H9 (cell line): Measurements from ENCODE around the gene PRKD3. TPM values are rescaled to one million over a fixed set of nuclear protein-coding genes. Genes with fewer than 3 reads are reported as not detected.

Experiments used
- DNase-seq: peaks from one replicate; pipeline ENCODE4 v3.0.0-alpha.2; 2017
- H2AFZ ChIP-seq: one replicate; pipeline ENCODE4 v1.6.1; 2013; ENCODE audit warnings: mild to moderate bottlenecking, low read length, control low read depth, moderate library complexity
- H2AK5ac ChIP-seq: 2 replicates; pipeline ENCODE4 v1.6.1; 2013; ENCODE audit warnings: low read length, control low read depth, mixed read lengths; ENCODE audit not compliant: insufficient read length
- H2BK120ac ChIP-seq: one replicate; pipeline ENCODE4 v1.6.1; 2013; ENCODE audit warnings: low read depth, mild to moderate bottlenecking, low read length, control low read depth, inconsistent platforms; ENCODE audit not compliant: poor library complexity, severe bottlenecking
- H2BK12ac ChIP-seq: 2 replicates; pipeline ENCODE4 v1.6.1; 2013; ENCODE audit warnings: low read length, control low read depth, mixed read lengths, low read depth; ENCODE audit not compliant: insufficient read length
- H2BK15ac ChIP-seq: 2 replicates; pipeline ENCODE4 v1.6.1; 2013; ENCODE audit warnings: low read depth, low read length, control low read depth
- H2BK20ac ChIP-seq: one replicate; pipeline ENCODE4 v1.6.1; 2013; ENCODE audit warnings: low read depth, mild to moderate bottlenecking, low read length, control low read depth, inconsistent platforms; ENCODE audit not compliant: poor library complexity, severe bottlenecking
- H2BK5ac ChIP-seq: 2 replicates; pipeline ENCODE4 v1.6.1; 2013; ENCODE audit warnings: low read length, control low read depth, mixed read lengths; ENCODE audit not compliant: insufficient read length
- H3K14ac ChIP-seq: 2 replicates; pipeline ENCODE4 v1.6.1; 2013; ENCODE audit warnings: low read length, control low read depth; ENCODE audit not compliant: insufficient read depth
- H3K18ac ChIP-seq: 2 replicates; pipeline ENCODE4 v1.6.1; 2013; ENCODE audit warnings: low read depth, mild to moderate bottlenecking, mixed read lengths, low read length, control low read depth; ENCODE audit not compliant: insufficient read length
- H3K23ac ChIP-seq: 2 replicates; pipeline ENCODE4 v1.6.1; 2013; ENCODE audit warnings: low read length, control low read depth, mixed read lengths, low read depth; ENCODE audit not compliant: insufficient read length
- H3K23me2 ChIP-seq: 2 replicates; pipeline ENCODE4 v1.6.1; 2013; ENCODE audit warnings: low read depth, mild to moderate bottlenecking, mixed read lengths, low read length, control low read depth; ENCODE audit not compliant: insufficient read length, poor library complexity, severe bottlenecking
- H3K27ac ChIP-seq: 2 replicates; pipeline ENCODE4 v1.5.1; 2013; ENCODE audit warnings: low read length, control low read depth, mixed read lengths, low read depth; ENCODE audit not compliant: insufficient read length
- H3K27me3 ChIP-seq: 2 replicates; pipeline ENCODE4 v1.6.1; 2013; ENCODE audit warnings: low read length, control low read depth, inconsistent platforms; ENCODE audit not compliant: insufficient read depth
- H3K4ac ChIP-seq: 2 replicates; pipeline ENCODE4 v1.6.1; 2013; ENCODE audit warnings: low read depth, mild to moderate bottlenecking, control low read depth, inconsistent platforms, low read length, moderate library complexity
- H3K4me1 ChIP-seq: 2 replicates; pipeline ENCODE4 v1.6.1; 2013; ENCODE audit warnings: low read length, control low read depth, inconsistent platforms; ENCODE audit not compliant: insufficient read depth
- H3K4me2 ChIP-seq: 2 replicates; pipeline ENCODE4 v1.6.1; 2013; ENCODE audit warnings: low read length, control low read depth, mixed read lengths; ENCODE audit not compliant: insufficient read length, insufficient read depth
- H3K56ac ChIP-seq: 2 replicates; pipeline ENCODE4 v1.6.1; 2013; ENCODE audit warnings: low read depth, mild to moderate bottlenecking, mixed read lengths, low read length, control low read depth; ENCODE audit not compliant: insufficient read length
- H3K79me1 ChIP-seq: 2 replicates; pipeline ENCODE4 v1.6.1; 2013; ENCODE audit warnings: low read depth, mild to moderate bottlenecking, moderate library complexity, low read length, control low read depth, inconsistent platforms; ENCODE audit not compliant: insufficient read depth, poor library complexity, severe bottlenecking
- H3K79me2 ChIP-seq: 2 replicates; pipeline ENCODE4 v1.6.1; 2013; ENCODE audit warnings: low read length, control low read depth, inconsistent platforms; ENCODE audit not compliant: insufficient read depth
- H3K9ac ChIP-seq: 2 replicates; pipeline ENCODE4 v1.6.1; 2013; ENCODE audit warnings: low read length, control low read depth, mixed read lengths; ENCODE audit not compliant: insufficient read length; ENCODE audit errors: extremely low read depth
- H3K9me3 ChIP-seq: one replicate; pipeline ENCODE4 v1.6.1; 2013; ENCODE audit warnings: low read depth, low read length, inconsistent platforms; ENCODE audit not compliant: control insufficient read depth
- H3T11ph ChIP-seq: one replicate; pipeline ENCODE4 v1.6.1; 2013; ENCODE audit warnings: mild to moderate bottlenecking, low read length, control low read depth, inconsistent platforms
- H4K20me1 ChIP-seq: one replicate; pipeline ENCODE4 v1.6.1; 2013; ENCODE audit not compliant: control insufficient read depth, insufficient read length, insufficient read depth
- H4K5ac ChIP-seq: 2 replicates; pipeline ENCODE4 v1.6.1; 2013; ENCODE audit warnings: low read depth, mild to moderate bottlenecking, mixed read lengths, low read length, control low read depth; ENCODE audit not compliant: insufficient read length
- H4K8ac ChIP-seq: replicated peaks from 2 replicates; pipeline ENCODE4 v1.6.1; 2013; ENCODE audit warnings: low read length, control low read depth, mixed read lengths, low read depth; ENCODE audit not compliant: insufficient read length
- H4K91ac ChIP-seq: 2 replicates; pipeline ENCODE4 v1.6.1; 2013; ENCODE audit warnings: low read depth, mild to moderate bottlenecking, moderate library complexity, mixed read lengths, low read length, control low read depth; ENCODE audit not compliant: insufficient read length
- H3K27ac Mint-ChIP-seq, 3 experiments: 2 replicates in 2 of 3; 3 replicates in 1 of 3; pipeline ENCODE4 v1.8.0; 2020 to 2021; ENCODE audit warnings: mixed read lengths in 3 of 3, mild to moderate bottlenecking in 1 of 3, moderate library complexity in 1 of 3
- H3K27me3 Mint-ChIP-seq: 2 replicates; pipeline ENCODE4 v1.8.0; 2021; ENCODE audit warnings: low read depth, mild to moderate bottlenecking, moderate library complexity, mixed read lengths
- H3K36me3 Mint-ChIP-seq, 3 experiments: 2 replicates in 2 of 3; 3 replicates in 1 of 3; pipeline ENCODE4 v1.8.0; 2020 to 2021; ENCODE audit warnings: low read depth in 3 of 3, mixed read lengths in 3 of 3; ENCODE audit not compliant: insufficient read depth in 1 of 3
- H3K4me1 Mint-ChIP-seq, 2 experiments: 2 replicates each; pipeline ENCODE4 v1.8.0; 2020; ENCODE audit warnings: mixed read lengths in 2 of 2
- H3K4me3 Mint-ChIP-seq, 2 experiments: 2 replicates in 1 of 2; 3 replicates in 1 of 2; pipeline ENCODE4 v1.8.0; 2020 to 2021; ENCODE audit warnings: mild to moderate bottlenecking in 2 of 2, mixed read lengths in 2 of 2, moderate library complexity in 1 of 2
- H3K9me3 Mint-ChIP-seq, 2 experiments: 2 replicates in 1 of 2; 3 replicates in 1 of 2; pipeline ENCODE4 v1.8.0; 2020; ENCODE audit warnings: mild to moderate bottlenecking in 2 of 2, mixed read lengths in 2 of 2, moderate library complexity in 1 of 2
- CTCF ChIP-seq: fragments of 200-600 bp; sonication (generic); conservative IDR thresholded peaks from 3 replicates; pipeline ENCODE4 v1.8.0; 2021; ENCODE audit warnings: antibody characterized with exemption, mild to moderate bottlenecking
- WGBS: extraction: QIAGEN DNeasy Blood & Tissue Kit; methylation state at CpG from one replicate; pipeline ENCODE4 v1.1.7; 2013; ENCODE audit warnings: missing lambda C conversion rate, low lambda C conversion rate, mixed read lengths; ENCODE audit not compliant: insufficient read length; ENCODE audit errors: extremely low coverage; 5-methylcytosine and 5-hydroxymethylcytosine counted together
- total RNA-seq: library from RNA; stranded (reverse); gene quantifications from 2 replicates; pipeline ENCODE4 v1.2.1, GENCODE V29; 2021

PRKD3 gene
- total RNA-seq, 1 experiment from 2014 or later = 63.3 TPM

GRCh38 chr2:37343537-37344434, 19.2 kb upstream of the PRKD3 start:
- no peak overlapping the region for H2AFZ ChIP-seq
- H3K23ac ChIP-seq = no peak overlapping the region
- H3K27ac Mint-ChIP-seq = no peak overlapping the region

More at GRCh38 chr2:37343537-37344434, 19.2 kb upstream of the PRKD3 start:
- no peak overlapping the region for H3K4ac ChIP-seq
- no peak overlapping the region for H3K18ac ChIP-seq
- H3K14ac ChIP-seq = no peak overlapping the region
- H3K27me3 ChIP-seq = no peaks in the 10 kb centered on the region
- H2BK15ac ChIP-seq = no peak overlapping the region
- 0 out of 2 replicates have a peak, but pooled peaks cover 2% of the 10 kb centered on the region for H3K4me1 ChIP-seq
- no peak overlapping the region for H2BK12ac ChIP-seq
- H3K79me1 ChIP-seq = no peaks in the 10 kb centered on the region
- H3K4me2 ChIP-seq = peak overlapping the region; percentile 57
- no peaks in the 10 kb centered on the region for H3K9me3 ChIP-seq
- H3K23me2 ChIP-seq = no peaks in the 10 kb centered on the region
- no peak overlapping the region for H2BK20ac ChIP-seq
- H2BK120ac ChIP-seq = no peak overlapping the region
- no peak overlapping the region for H3K9ac ChIP-seq
- TF ChIP-seq CTCF = peak; percentile 53; the same call in 2 of the 3 replicates
- H3K56ac ChIP-seq = no peak overlapping the region
- no peak overlapping the region for H2BK5ac ChIP-seq
- no peaks in the 10 kb centered on the region for H3K79me2 ChIP-seq
- H3K36me3 Mint-ChIP-seq = no peaks in the 10 kb centered on the region; a peak in 1 of 7 replicates
- H3K27ac ChIP-seq = no peak overlapping the region
- no peak overlapping the region for H4K91ac ChIP-seq
- no peaks in the 10 kb centered on the region; the same call in 1 of the 2 replicates for H3K27me3 Mint-ChIP-seq
- DNase-seq = no peak
- H3K4me1 Mint-ChIP-seq = peaks cover 20 to 22% of the 10 kb centered on the region in 2 experiments
- no peak overlapping the region for H3T11ph ChIP-seq
- H3K4me3 Mint-ChIP-seq = no peak overlapping the region
- H4K8ac ChIP-seq = no peak overlapping the region
- no peak overlapping the region for H2AK5ac ChIP-seq
- no peak overlapping the region for H4K5ac ChIP-seq
- no peaks in the 10 kb centered on the region for H3K9me3 Mint-ChIP-seq
- no CpG with 5 or more reads among the region's 7 CpGs for whole genome bisulfite sequencing
- H4K20me1 ChIP-seq = no peaks in the 10 kb centered on the region
